ENCODE results near the gene FGD6.

FGD6 gene

DNA sequence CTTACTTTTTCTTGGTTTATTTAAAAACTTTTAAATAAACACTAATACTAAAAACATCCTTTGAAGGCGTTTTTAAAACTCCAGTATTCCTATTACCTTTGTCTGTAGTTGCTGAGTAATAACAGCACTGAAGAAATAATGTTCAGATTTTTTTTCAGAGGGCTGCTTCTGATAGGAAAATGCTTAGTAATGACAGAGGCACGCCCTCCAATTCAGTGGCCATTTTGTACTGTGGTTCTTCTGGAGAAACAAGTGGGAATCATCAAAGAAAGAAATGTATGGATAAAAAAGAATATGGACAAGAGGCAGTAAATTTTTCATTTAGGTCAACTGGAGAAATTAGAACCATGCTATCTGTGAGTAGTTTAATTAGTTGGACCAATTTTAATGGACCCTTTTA, 13.9 kb upstream of the FGD6 start:
- DNase-seq: no peak

GRCh38 chr12:95230313-95230712, 13.0 kb upstream of the FGD6 start:
- no peak for DNase-seq

DNA sequence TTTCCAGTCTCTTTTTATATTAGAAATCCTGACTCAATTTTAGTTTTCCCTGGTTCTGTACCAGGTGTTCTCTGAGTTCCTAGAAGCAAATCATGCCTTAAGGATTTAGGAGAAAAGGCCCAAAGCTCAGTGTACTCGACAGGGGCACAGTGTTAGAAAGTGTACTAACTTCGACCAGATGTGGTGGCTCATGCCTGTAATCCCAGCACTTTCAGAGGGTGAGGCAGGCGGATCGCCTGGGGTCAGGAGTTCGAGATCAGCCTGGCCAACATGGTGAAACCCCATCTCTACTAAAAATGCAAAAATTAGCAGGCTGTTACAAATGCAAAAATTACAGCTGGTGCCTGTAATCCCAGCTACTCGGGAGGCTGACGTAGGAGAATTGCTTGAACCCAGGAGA, 12.4 kb upstream of the FGD6 start:
- no peak for DNase-seq

DNA sequence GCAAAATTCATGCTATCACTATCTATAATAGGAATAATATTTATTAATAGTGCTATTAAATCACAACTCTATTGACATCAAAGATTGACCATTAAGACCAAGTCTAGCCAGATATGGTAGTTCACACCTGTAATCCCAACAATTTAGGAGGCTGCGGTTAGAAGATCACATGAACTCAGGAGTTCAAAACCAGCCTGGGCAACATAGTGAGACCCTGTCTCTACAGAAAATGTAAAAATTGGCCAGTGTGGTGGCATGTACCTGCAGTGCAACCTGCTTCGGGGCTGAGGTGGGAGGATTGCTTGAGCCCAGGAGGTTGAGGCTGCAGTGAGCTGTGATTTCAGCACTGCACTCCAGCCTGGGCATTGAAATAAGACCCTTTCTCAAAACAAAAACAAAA, 11.3 kb upstream of the FGD6 start:
- DNase-seq: no peak

DNA sequence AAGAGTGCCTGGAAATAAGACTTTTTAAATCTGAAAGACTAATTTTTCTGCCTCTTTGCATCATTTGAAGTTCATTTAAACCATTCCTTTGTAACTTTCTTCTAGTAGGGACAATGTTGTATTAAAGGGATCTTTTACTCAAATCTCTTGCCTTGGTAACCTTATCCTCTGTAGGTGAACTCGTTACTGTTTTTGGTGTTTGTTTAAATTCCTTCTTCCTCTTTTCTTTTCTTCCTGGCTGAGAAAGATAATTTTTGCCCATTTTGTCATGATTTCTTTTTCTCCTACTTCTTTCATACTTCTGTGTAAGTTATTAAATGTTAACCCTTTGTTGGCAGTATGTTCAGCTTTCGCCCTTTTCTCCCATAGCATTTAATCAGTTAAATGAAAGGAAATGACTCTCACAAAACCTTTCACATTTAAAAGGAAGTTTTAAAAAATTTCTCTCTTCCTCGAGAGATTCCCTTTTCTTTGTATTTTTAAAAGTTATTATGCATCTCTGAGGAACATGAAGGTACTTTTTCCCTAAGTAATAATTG, 10.6 kb upstream of the FGD6 start:
- no peak for DNase-seq

- no peak for DNase-seq
Measured at GRCh38 chr12:95225645-95226212, 8.5 kb upstream of the FGD6 start.

- DNase-seq: no peak
Measured at GRCh38 chr12:95224202-95225170, 7.2 kb upstream of the FGD6 start.

GRCh38 chr12:95220726-95221125, 3.5 kb upstream of the FGD6 start:
- DNase-seq: no peak

DNA sequence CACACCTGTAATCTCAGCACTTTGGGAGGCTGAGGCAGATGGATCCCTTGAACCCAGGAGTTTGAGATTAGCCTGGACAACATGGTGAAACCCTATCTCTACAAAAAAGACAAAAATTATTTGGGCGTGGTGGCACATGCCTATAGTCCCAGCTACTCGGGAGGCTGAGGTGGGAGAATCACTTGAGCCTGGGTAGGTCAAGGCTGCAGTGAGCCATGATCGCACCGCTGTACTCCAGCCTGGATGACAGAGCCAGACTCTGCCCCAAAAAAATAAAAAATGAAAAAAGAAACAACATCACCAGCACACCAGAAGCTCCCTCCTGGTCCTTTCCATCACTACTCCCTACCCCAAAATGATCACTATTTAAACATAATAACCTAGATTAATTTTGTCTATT, 2.9 kb upstream of the FGD6 start:
- no peak for DNase-seq

DNA sequence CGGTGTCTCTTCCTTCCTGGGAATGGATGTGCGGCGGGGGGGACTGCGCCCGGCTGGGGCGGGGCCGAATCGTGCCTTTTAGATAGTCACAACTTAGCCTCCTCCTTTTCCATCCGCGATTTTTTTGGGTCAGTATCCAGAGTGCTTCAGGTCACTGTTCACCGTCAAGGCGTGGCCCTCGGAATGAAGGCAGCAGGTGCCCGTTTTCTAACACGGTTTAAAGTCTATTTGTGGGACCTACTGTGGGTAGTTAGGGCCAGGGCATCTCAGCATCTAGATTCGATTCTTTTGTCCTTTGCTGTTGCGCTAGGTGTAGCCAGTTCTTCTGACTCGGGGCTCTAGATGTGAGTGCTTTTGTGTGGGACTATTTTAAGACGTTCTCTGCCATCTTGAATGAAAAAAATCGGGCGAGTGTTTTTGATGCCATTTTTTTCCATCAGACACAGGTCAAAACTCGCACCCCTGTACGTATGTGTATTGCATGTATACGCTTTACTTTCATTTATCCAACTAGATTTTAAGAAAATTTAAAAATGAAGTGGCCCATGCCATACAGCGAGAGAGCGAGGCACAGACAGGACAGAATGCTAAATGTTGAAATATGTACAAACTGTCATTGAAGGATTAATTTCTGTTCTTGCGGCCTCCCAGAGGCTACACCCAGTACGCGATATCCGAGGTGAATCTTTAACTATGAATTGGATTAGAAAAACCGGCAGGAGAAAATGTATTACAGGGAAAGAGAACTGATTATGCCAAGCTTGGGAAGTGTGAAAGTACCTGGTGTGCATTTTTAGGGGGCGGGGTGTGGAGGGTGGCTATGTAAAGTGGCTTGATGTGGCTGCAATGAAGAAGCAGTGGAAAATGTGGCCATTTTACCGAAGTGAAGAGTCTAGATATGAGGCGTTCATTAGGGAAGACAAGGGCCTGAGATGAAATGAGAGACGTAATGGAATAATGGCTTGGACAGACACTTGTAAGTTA, 1.2 kb upstream of the FGD6 start:
- peak; percentile 23 for DNase-seq

DNA sequence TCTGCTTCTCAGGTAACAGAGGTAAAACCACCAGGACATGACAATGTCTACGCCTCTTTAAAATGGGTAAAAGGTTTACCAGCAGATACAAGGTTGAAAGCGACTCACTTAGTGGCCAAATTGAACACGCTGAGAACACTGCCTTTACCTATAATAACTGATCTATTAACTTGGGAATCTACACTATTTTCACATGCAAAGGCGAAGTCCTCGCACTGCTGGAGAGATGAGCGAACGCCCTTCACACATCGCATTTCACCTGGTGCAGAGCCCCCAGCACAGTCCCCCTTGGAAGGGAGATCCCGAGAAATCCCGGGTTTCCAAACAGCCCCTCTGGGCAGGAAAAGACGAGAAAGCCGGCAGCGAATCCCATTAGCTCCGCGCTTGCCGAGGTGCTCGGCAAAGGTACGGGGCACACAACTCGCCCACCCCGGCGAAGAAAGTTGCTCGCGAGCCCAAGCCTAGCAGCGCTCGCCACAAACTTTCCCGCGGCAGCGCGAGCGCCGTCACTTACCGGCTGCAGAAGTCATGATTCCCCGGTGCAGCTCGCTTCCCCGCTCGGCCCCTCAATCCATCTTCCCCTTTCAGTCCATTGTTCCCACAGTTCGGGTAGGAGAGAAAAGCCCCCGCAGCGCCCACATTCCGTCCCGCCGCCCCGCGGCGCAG, 423 bp downstream of the FGD6 start:
- no peak for DNase-seq

GRCh38 chr12:95215949-95216348, 1.3 kb downstream of the FGD6 start:
- no peak for DNase-seq

DNA sequence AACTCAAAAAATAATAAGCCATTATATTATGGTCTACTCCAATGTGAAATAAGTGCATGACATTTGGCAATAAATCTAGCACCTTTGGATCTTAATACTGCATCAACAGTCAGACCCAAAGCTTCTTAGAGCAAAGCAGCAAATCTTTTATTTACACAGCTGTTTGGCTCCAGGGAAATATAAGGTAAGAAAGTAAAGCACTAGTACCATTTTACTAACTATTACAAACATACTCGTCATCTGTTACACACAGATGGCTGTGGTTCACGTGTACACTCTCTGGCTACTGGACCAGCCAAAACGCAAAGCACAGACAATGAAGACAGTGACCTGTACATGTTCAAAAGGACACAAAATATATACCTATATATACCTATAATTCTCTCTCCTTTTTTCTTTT, 2.8 kb downstream of the FGD6 start:
- peak; percentile 15 for DNase-seq

DNA sequence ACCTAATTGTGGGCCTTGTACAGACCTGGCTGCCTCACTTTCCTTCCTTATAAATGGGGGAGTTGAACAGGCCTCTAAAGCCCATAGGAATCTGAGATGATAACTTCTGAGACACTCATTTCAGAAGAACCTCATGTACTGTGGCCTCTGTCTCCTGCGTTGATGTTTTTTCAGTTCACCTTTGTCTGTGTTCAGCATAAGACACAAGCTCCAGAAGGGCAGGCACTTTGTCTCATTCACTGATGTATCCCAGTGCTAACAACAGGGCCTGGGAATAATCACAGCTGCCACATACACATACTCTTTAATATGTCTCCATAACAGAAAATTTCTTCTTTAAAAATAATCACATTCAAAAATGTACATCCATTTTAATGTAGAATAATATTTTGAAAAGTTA, 3.3 kb downstream of the FGD6 start:
- no peak for DNase-seq

DNA sequence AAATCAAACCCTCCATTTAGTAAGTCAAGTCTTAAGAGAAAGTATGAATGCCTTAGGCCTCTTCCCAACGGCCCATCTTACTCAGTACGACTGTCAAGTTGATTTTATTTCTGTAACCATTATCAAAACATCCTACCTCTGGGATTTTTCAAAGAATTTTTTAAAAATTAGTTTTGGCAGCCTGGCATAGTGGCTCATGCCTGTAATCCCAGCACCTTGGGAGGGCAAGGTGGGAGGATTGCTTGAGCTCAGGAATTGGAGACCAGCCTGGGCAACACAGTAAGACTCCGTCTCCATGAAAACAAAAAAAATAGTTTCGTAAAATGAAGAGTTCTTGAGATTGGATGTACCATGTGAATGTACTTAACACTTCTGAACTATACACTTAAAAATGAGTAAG, 4.1 kb downstream of the FGD6 start:
- no peak for DNase-seq

DNA sequence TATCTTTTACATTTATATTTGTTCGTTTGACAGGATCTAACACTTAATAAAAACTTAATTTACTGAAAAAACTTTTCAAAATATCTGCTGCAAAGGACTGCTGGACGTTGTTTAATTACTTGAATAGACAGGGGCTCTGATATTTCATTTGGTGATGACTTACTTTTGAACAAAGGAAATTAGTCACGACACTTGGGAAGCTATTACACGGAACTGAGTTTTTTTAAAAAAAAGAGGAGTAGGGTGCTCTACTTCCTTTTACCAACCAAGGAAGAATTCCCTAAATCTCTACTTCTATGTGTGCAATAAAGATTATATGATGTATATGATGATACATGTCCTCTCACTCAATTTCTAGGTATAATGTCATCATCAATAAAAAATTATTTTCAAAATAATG, 4.7 kb downstream of the FGD6 start:
- no peak for DNase-seq

GRCh38 chr12:95208678-95209077, 8.6 kb downstream of the FGD6 start:
- peak; percentile 52 for DNase-seq

DNA sequence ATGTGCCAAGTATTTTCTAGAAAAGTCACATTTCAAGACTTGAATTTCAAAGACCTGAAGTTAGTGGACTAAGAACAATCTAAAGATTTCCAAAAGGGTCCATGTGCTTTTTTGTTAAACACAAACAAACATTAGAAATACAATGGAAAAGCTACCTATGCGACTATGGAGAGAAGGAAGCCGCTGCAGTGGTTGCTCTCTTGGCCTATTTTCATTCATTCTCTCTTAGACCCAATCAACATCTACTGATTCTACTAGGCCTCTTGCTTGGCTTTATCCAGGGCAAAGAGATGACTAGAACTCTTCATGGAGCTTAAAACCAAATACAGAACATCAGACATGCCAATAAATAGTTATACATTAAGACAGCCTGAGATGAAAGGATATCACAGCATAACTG, 9.9 kb downstream of the FGD6 start:
- no peak for DNase-seq

- no peak for DNase-seq
Measured at GRCh38 chr12:95206916-95207315, 10.4 kb downstream of the FGD6 start.

DNA sequence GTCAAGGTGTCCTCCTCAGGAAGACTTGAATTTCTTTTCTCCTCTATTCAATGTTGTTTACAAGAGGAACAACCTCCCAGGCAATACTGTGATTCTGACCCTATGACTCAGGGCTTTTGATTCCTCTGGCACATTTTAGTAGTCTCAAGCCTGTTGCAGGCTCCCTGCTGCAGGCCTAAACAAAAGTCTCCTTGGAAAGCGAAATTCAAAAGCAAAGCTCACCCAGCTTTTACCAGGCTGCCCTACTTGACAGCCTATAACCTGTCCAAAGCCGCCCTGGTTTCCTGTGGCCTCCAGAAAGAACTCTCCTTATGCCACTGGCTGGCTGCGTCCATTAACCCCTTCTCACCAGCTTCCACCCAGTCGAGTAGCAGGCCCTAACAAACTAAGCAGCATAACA, 11.6 kb downstream of the FGD6 start:
- DNase-seq: no peak

DNA sequence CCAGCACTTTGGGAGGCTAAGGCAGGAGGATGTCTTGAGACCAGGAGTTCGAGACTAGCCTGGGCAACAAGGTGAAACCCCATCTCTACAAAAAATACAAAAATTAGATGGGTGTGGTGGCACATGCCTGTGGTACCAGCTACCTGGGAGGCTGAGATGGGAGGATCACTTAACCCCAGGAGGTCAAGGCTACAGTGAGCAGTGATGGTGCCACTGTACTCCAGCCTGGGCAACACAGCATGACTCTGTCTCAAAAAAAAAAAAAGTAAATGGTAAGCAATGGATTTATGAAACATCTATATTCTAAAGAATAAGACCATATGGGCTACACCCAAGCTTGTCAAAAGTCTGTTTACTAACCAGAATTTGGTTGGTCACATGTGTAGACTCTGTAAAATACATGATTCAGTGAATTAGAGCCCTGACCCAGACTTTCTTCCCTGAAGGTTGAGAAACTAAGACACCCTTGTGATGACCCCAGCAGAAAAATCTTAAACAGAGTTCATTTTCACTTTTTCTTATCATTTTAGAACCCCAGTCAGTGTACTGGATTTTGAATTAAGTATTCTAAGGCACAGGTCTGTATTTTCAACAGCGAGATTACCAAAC, 12.1 kb downstream of the FGD6 start:
- no peak for DNase-seq

Data from NCI-H524 treated with DMSO at 0.1 percent for 48 hours (cell line).